Uterus (tissue), 2 donors: ENCODE data around the gene FAAP20.

Experiments
- CTCF ChIP-seq, 4 experiments: fragments of 200-600 bp in 2 of 4; fragments of 450-650 bp in 2 of 4; sonication (generic) in 2 of 4; IDR thresholded peaks; one replicate each; pipeline ENCODE4 v1.5.1; 2016 to 2019; ENCODE audit warnings: antibody characterized with exemption in 4 of 4, mild to moderate bottlenecking in 2 of 4, moderate library complexity in 1 of 4
- POLR2A ChIP-seq, 2 donors: fragments of 450-650 bp; IDR thresholded peaks; one replicate each; pipeline ENCODE4 v1.6.1; 2016; ENCODE audit warnings: antibody characterized with exemption in 2 of 2, mild to moderate bottlenecking in 1 of 2, moderate library complexity in 1 of 2

- TF ChIP-seq POLR2A (IDR thresholded peaks at IDR 0.05) (peak in 1 of 2 donors; percentile 31), CTCF (IDR thresholded peaks at IDR 0.05) (peak in 3 of 4 experiments; percentile 12 to 29 (median 26))
Measured at GRCh38 chr1:2229037-2229864, 34.7 kb upstream of the FAAP20 start.
